Glutamatergic neuron (in vitro differentiated cells): ENCODE data around the gene WNT2B. TPM values are rescaled to one million over a fixed set of nuclear protein-coding genes. Genes with fewer than 3 reads are reported as not detected.

ENCODE experiments used
- DNase-seq: peaks from one replicate; pipeline ENCODE4 v3.0.0; 2022
- H3K27ac Mint-ChIP-seq: one replicate; pipeline ENCODE4 v1.8.0; 2020; ENCODE audit warnings: mild to moderate bottlenecking, mixed read lengths, inconsistent platforms; ENCODE audit not compliant: unreplicated experiment
- H3K27me3 Mint-ChIP-seq: one replicate; pipeline ENCODE4 v1.8.0; 2020; ENCODE audit warnings: mild to moderate bottlenecking, moderate library complexity, mixed read lengths, inconsistent platforms; ENCODE audit not compliant: unreplicated experiment
- H3K36me3 Mint-ChIP-seq: one replicate; pipeline ENCODE4 v1.8.0; 2020; ENCODE audit warnings: mild to moderate bottlenecking, mixed read lengths, inconsistent platforms; ENCODE audit not compliant: unreplicated experiment
- H3K4me1 Mint-ChIP-seq: one replicate; pipeline ENCODE4 v1.8.0; 2020; ENCODE audit warnings: mild to moderate bottlenecking, low read depth, mixed read lengths, inconsistent platforms; ENCODE audit not compliant: unreplicated experiment
- H3K4me3 Mint-ChIP-seq: one replicate; pipeline ENCODE4 v1.8.0; 2020; ENCODE audit warnings: mild to moderate bottlenecking, mixed read lengths, inconsistent platforms; ENCODE audit not compliant: unreplicated experiment
- H3K9me3 Mint-ChIP-seq: one replicate; pipeline ENCODE4 v1.8.0; 2020; ENCODE audit warnings: mild to moderate bottlenecking, moderate library complexity, mixed read lengths, inconsistent platforms; ENCODE audit not compliant: unreplicated experiment
- microRNA-seq: library from miRNA; unstranded; fragments of <30 nt; microRNA quantifications from one replicate; pipeline ENCODE4, GENCODE V29; 2020; ENCODE audit not compliant: unreplicated experiment
- total RNA-seq: library from RNA; stranded (reverse); fragmentation: NEBNext Ultra II Directional; extraction: Animal tissue kit (Norgen Biotek cat#: 25700); gene quantifications from one replicate; pipeline ENCODE4 v1.2.1, GENCODE V29; 2021; ENCODE audit not compliant: unreplicated experiment
- TF ChIP-seq, protein P1 (sequence below): fragments of 200-600 bp; sonication (generic); IDR thresholded peaks from one replicate; pipeline ENCODE4 v1.5.0; 2021; ENCODE audit not compliant: partially characterized antibody, unreplicated experiment

Gene WNT2B
- total RNA-seq, 1 donor from 2014 or later, result 4.0 TPM

DNA sequence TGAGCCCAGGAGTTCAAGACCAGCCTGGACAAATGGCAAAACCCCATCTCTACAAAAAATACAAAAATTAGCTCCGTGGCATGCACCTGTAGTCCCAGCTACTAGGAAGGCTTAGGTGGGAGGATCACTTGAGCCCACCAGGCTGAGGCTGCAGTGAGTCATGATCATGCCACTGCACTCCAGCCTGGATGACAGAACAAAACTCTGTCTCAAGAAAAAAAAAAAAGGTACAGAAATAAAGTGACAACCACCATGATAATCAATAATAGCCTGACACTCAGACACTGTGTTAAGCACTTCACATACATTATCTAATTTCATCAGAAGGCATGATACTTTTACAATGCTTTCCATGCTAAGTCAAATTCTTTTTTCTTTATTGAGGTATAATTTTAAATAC is 57.0 kb downstream of the WNT2B start:
- Mint-ChIP-seq H3K36me3 (no peaks in the 10 kb centered on the region), H3K9me3 (no peaks in the 10 kb centered on the region), H3K4me1 (no peaks in the 10 kb centered on the region), H3K27me3 (no peaks in the 10 kb centered on the region), H3K4me3 (no peak overlapping the region), H3K27ac (no peak overlapping the region)
- DNase-seq, result no peak
- TF ChIP-seq, protein P1, sequence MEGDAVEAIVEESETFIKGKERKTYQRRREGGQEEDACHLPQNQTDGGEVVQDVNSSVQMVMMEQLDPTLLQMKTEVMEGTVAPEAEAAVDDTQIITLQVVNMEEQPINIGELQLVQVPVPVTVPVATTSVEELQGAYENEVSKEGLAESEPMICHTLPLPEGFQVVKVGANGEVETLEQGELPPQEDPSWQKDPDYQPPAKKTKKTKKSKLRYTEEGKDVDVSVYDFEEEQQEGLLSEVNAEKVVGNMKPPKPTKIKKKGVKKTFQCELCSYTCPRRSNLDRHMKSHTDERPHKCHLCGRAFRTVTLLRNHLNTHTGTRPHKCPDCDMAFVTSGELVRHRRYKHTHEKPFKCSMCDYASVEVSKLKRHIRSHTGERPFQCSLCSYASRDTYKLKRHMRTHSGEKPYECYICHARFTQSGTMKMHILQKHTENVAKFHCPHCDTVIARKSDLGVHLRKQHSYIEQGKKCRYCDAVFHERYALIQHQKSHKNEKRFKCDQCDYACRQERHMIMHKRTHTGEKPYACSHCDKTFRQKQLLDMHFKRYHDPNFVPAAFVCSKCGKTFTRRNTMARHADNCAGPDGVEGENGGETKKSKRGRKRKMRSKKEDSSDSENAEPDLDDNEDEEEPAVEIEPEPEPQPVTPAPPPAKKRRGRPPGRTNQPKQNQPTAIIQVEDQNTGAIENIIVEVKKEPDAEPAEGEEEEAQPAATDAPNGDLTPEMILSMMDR, result no peak

DNA sequence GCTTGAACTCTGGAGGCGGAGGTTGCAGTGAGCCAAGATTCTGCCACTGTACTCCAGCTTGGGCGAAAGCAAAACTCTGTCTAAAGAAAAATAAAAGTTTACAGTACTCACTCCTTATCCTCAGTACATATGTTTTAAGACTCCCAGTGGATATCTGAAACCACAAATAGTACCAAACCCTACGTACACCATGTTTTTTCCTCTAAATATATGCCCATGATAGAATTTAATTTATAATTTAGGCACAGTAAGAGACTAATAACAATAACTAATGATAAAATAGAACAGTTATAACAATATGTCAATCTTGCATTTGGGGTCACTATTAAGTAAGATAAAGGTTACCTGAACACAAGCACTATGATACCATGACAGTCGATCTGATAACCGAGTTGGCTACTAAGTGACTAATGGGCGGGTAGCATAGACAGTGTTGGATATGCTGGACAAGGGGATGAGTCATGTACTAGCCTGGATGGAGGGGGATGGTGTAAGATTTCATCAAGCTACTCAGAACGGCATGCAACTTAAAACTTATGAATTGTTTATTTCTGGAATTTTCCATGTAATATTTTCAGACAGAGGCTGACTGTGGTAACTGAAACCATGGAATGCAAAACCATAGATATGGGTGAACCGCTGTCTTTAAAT is 66.5 kb downstream of the WNT2B start:
- Mint-ChIP-seq H3K36me3 (peaks cover 5% of the 10 kb centered on the region), H3K27me3 (no peaks in the 10 kb centered on the region), H3K4me3 (no peak overlapping the region), H3K9me3 (no peaks in the 10 kb centered on the region), H3K4me1 (no peaks in the 10 kb centered on the region), H3K27ac (no peak overlapping the region)
- TF ChIP-seq, protein P1, result no peak
- no peak for DNase-seq

DNA sequence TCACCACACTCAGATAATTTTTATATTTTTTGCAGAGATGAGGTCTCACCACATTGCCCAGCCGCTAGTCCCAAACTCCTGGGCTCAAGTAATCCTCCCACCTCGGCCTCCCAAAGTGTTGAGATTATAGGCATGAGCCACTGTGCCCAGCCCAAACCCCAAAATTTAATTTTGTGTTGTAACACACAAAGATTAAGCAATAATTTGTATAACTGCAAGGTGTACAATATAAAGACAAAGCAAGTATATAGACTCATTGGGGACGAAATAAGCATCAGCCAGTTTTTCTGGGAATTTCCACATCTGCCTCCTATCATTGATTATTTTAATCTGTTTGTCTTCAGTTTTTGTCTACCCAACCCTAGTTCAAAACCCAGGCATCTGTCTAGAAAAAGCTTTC is 67.5 kb downstream of the WNT2B start:
- no peaks in the 10 kb centered on the region for H3K27me3 Mint-ChIP-seq
- DNase-seq, result no peak
- H3K27ac Mint-ChIP-seq, result no peak overlapping the region
- TF ChIP-seq, protein P1, result no peak
- H3K4me1 Mint-ChIP-seq, result no peaks in the 10 kb centered on the region
- H3K36me3 Mint-ChIP-seq, result peaks cover 5% of the 10 kb centered on the region
- H3K4me3 Mint-ChIP-seq, result no peak overlapping the region
- no peaks in the 10 kb centered on the region for H3K9me3 Mint-ChIP-seq

Small RNAs within 50 kb of the gene (microRNA-seq; reads per million reads assigned to microRNA genes)
- not detected for gene MIR4256

Other genes starting within 250 kb of the WNT2B start
- 66.2 TPM for gene CTTNBP2NL, start 112.8 kb upstream of the WNT2B start, total RNA-seq
- gene ST7L, start 110.2 kb downstream of the WNT2B start, total RNA-seq, result 28.3 TPM
- gene CAPZA1, start 110.9 kb downstream of the WNT2B start, total RNA-seq, result 149 TPM
- 5.2 TPM for gene MOV10, start 165.7 kb downstream of the WNT2B start, total RNA-seq
- gene RHOC, start 198.2 kb downstream of the WNT2B start, total RNA-seq, result 130 TPM
- gene PPM1J, start 206.4 kb downstream of the WNT2B start, total RNA-seq, result 0.69 TPM